ENCODE results near the gene SCN1B.

Gene SCN1B

DNA sequence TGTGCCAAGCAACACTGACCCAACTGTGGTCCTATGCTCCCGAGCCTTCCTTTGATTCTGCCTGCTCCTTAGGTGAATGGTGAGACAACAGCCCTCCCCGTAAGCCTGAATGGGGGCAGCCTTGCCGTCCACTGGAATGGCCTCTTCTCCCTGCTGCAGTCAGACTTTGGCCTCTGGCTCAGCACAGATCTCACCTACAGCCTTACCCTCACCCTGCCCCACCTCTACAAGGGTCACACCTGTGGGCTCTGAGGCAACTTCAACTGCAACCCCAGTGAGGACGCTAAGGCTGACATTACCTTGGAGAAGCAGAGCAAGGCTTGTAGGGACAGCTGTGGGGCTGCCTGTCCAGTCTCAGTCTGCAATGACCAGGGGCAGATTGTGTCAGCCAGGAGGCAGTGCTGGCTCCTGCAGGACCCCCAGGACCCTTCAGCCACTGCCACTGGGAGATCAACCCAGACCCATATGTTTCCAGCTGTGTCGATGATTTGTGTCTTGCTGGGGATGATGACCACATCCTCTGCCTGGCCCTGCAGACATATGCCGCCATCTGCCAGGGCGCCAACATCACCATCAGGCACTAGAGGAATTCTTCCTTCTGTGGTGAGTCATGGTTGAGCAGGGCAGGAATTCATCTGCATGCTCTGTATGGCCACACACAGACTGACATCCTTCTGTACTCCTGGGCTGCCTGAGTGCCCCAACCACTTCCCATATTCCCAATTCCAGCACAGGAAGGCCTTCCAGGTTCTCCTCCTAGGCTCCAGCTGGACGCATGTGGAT is 58.1 kb downstream of the SCN1B start:
- no peak overlapping the region for H3K4me3 Mint-ChIP-seq
- DNase-seq (no peak), ATAC-seq (replicated peaks) (no peak)
- peaks cover 15 to 16% of the 10 kb centered on the region in 2 donors for H3K4me1 Mint-ChIP-seq (ENCODE audit: low read depth in 2 of 2)
- no peak overlapping the region for H3K27ac Mint-ChIP-seq
- peaks cover 5% of the 10 kb centered on the region for H3K36me3 Mint-ChIP-seq (ENCODE audit: insufficient read depth)
- no peaks in the 10 kb centered on the region for H3K9me3 Mint-ChIP-seq
- H3K27me3 Mint-ChIP-seq: peaks cover 0 to 6% of the 10 kb centered on the region in 2 donors

DNA sequence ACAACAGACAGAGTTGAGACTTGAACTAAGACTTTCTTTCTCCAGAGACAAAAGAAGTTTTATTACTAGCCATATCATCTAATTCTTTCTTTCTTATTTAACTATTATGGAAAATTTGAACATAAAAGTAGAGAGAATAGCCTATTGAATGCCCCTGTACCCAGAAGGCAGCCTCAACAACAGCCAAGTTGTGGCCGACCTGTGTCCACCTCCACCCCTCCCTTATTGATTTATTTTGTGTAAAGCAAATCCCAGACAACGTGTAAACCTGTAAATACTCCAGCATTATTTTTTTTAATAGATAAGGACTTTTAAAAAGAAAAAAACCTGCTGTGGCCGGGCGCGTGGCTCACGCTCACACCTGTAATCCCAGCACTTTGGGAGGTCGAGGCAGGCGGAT is 59.3 kb downstream of the SCN1B start:
- Mint-ChIP-seq H3K4me3 (no peak overlapping the region), H3K27ac (no peak overlapping the region), H3K36me3 (ENCODE audit: insufficient read depth) (peaks cover 5% of the 10 kb centered on the region), H3K9me3 (no peaks in the 10 kb centered on the region), H3K4me1 (ENCODE audit: low read depth in 2 of 2) (peaks cover 12 to 16% of the 10 kb centered on the region in 2 donors), H3K27me3 (peaks cover 0 to 6% of the 10 kb centered on the region in 2 donors)
- DNase-seq (no peak), ATAC-seq (replicated peaks) (no peak)

All from effector memory CD8-positive, alpha-beta T cell (primary cell).